MCF 10A (cell line): Measurements from ENCODE around the gene POU2AF1. TPM values are rescaled to one million over a fixed set of nuclear protein-coding genes. Genes with fewer than 3 reads are reported as not detected.

Experiments used
- BruUV-seq: library from RNA; stranded (reverse); fragments of 400-500 nt; replicated peaks from 2 replicates; lab custom pipeline; 2021; lab: Mats Ljungman, UMichigan
- CTCF ChIA-PET: fragments of 300-600 bp; sonication (Branson Sonifier 250); formaldehyde crosslinking; extraction: SDS; loops from one replicate; lab custom pipeline; 2021; ENCODE audit warnings: antibody characterized with exemption, inconsistent platforms; lab: Yijun Ruan, JAX
- POLR2A ChIA-PET: fragments of 300-600, 350-650 bp; sonication (Branson Sonifier 250); formaldehyde crosslinking; extraction: SDS; loops from one replicate; lab custom pipeline; 2020; ENCODE audit warnings: antibody characterized with exemption, inconsistent platforms; lab: Yijun Ruan, JAX
- DNase-seq: peaks from one replicate; pipeline ENCODE4 v3.0.0-alpha.2; 2018; ENCODE audit not compliant: unreplicated experiment
- H3K27ac Mint-ChIP-seq: one replicate; pipeline ENCODE4 v1.8.0; 2022; ENCODE audit warnings: mild to moderate bottlenecking, low read depth, mixed read lengths; ENCODE audit not compliant: unreplicated experiment
- H3K27me3 Mint-ChIP-seq: one replicate; pipeline ENCODE4 v1.8.0; 2022; ENCODE audit warnings: mixed read lengths; ENCODE audit not compliant: insufficient read depth, unreplicated experiment
- H3K36me3 Mint-ChIP-seq: one replicate; pipeline ENCODE4 v1.8.0; 2022; ENCODE audit warnings: mild to moderate bottlenecking, moderate library complexity, mixed read lengths; ENCODE audit not compliant: insufficient read depth, unreplicated experiment
- H3K4me1 Mint-ChIP-seq: one replicate; pipeline ENCODE4 v1.8.0; 2022; ENCODE audit warnings: mixed read lengths; ENCODE audit not compliant: insufficient read depth, unreplicated experiment
- H3K4me3 Mint-ChIP-seq: one replicate; pipeline ENCODE4 v1.8.0; 2022; ENCODE audit warnings: mild to moderate bottlenecking, moderate library complexity, mixed read lengths; ENCODE audit not compliant: unreplicated experiment
- H3K9me3 Mint-ChIP-seq: one replicate; pipeline ENCODE4 v1.8.0; 2022; ENCODE audit warnings: mixed read lengths; ENCODE audit not compliant: unreplicated experiment
- CTCF ChIP-seq: fragments of 200-600 bp; IDR thresholded peaks from one replicate; pipeline ENCODE4 v1.8.0; 2022; ENCODE audit warnings: antibody characterized with exemption, mild to moderate bottlenecking; ENCODE audit not compliant: unreplicated experiment
- intact Hi-C: fragments of 100-400 bp; cut with micrococcal nuclease; formaldehyde crosslinking; loops from 2 replicates; pipeline ENCODE4 v1.14.1; 2022
- total RNA-seq: library from RNA; stranded (reverse); gene quantifications from 2 replicates; pipeline ENCODE4 v1.2.3, GENCODE V29; 2022

Gene POU2AF1
- total RNA-seq, 1 experiment from 2014 or later = not detected

GRCh38 chr11:111319296-111319695 lies 59.8 kb downstream of the POU2AF1 start:
- H3K27me3 Mint-ChIP-seq = peaks cover 79% of the 10 kb centered on the region
- peaks cover 5% of the 10 kb centered on the region for H3K9me3 Mint-ChIP-seq
- ChIA-PET POLR2A (interaction anchor here (2.0 kb wide), 1 partner anchor 9 kb away, joined by 5 read pairs; no protein-coding TSS in a partner anchor), CTCF (interaction anchor here (0.8 kb wide), 1 partner anchor 12 kb away, joined by 3 read pairs; no protein-coding TSS in a partner anchor)
- no peak for DNase-seq
- no peak overlapping the region for H3K27ac Mint-ChIP-seq
- H3K36me3 Mint-ChIP-seq = no peaks in the 10 kb centered on the region
- TF ChIP-seq CTCF = no peak
- no TSS peak for BruUV-seq
- intact Hi-C loops = no loop called here
- H3K4me1 Mint-ChIP-seq = no peaks in the 10 kb centered on the region
- H3K4me3 Mint-ChIP-seq = no peak overlapping the region

DNA sequence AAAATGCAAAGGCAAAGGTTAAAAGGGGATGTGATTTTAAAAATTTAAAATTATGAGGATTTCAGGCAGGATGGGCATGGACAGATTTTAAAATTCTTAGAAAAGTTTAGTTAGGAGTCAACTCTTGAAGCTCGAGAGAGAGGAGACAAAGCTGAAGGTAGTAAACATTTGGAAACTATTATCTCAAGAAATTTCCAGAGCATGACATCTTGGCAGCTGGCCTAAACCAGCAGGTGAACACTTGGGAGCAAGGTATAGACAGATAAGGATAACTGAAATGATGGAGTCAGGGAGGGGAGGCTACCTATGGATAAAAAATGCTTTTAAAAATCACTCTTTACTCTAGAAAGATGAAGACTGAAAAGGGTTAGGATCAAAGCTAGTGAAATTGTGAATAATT lies 67.0 kb downstream of the POU2AF1 start:
- peaks cover 8% of the 10 kb centered on the region for H3K9me3 Mint-ChIP-seq
- ChIA-PET CTCF (interaction anchor here (1.2 kb wide), 2 partner anchors 111 to 116 kb away, joined by 3 read pairs; no protein-coding TSS in a partner anchor), POLR2A (interaction anchor here (0.8 kb wide), 1 partner anchor 12 kb away, joined by 3 read pairs; no protein-coding TSS in a partner anchor)
- no peaks in the 10 kb centered on the region for H3K36me3 Mint-ChIP-seq
- no peak for DNase-seq
- H3K27me3 Mint-ChIP-seq = peaks cover 65% of the 10 kb centered on the region
- TF ChIP-seq CTCF = no peak
- peaks cover 6% of the 10 kb centered on the region for H3K4me1 Mint-ChIP-seq
- H3K4me3 Mint-ChIP-seq = no peak overlapping the region
- H3K27ac Mint-ChIP-seq = no peak overlapping the region
- intact Hi-C loops = no loop called here
- no TSS peak for BruUV-seq

GRCh38 chr11:111310723-111311122 lies 68.4 kb downstream of the POU2AF1 start:
- DNase-seq = no peak
- Mint-ChIP-seq H3K27me3 (peaks cover 65% of the 10 kb centered on the region), H3K27ac (no peak overlapping the region), H3K9me3 (peaks cover 8% of the 10 kb centered on the region), H3K4me1 (peaks cover 6% of the 10 kb centered on the region), H3K36me3 (no peaks in the 10 kb centered on the region), H3K4me3 (no peak overlapping the region)
- no TSS peak for BruUV-seq
- ChIA-PET POLR2A (no interaction called here), CTCF (interaction anchor here (0.7 to 1.2 kb wide), 3 partner anchors 112 to 598 kb away, joined by 3 read pairs; partner anchors contain the start of gene ARHGAP20)
- TF ChIP-seq CTCF = no peak
- intact Hi-C loops = no loop called here

- Mint-ChIP-seq H3K27ac (no peak overlapping the region), H3K27me3 (peaks cover 65% of the 10 kb centered on the region), H3K4me3 (no peak overlapping the region), H3K9me3 (peaks cover 8% of the 10 kb centered on the region), H3K36me3 (no peaks in the 10 kb centered on the region), H3K4me1 (peaks cover 6% of the 10 kb centered on the region)
- ChIA-PET POLR2A (interaction anchor here (0.9 kb wide), 1 partner anchor 17 kb away, joined by 3 read pairs; no protein-coding TSS in a partner anchor), CTCF (interaction anchor here (0.5 kb wide), 1 partner anchor 1109 kb away, joined by 3 read pairs; no protein-coding TSS in a partner anchor)
- BruUV-seq = no TSS peak
- intact Hi-C loops = no loop called here
- DNase-seq = peak; percentile 47
- TF ChIP-seq CTCF = no peak
Measured at GRCh38 chr11:111310088-111310487, 69.0 kb downstream of the POU2AF1 start.
